ENCODE measurements around the gene NDUFB2. TPM values are rescaled to one million over a fixed set of nuclear protein-coding genes. Genes with fewer than 3 reads are reported as not detected.
"Not testable (repeated sequence)": the region's sequence is repeated elsewhere in the genome, so short reads cannot be mapped to it uniquely, and the experiment has no call there.

Gene NDUFB2
- total RNA-seq, 1 donor from 2014 or later: 161 TPM

GRCh38 chr7:140669352-140669751 is 27.2 kb upstream of the NDUFB2 start:
- H3K36me3 ChIP-seq: no peaks in the 10 kb centered on the region
- peaks cover 16% of the 10 kb centered on the region for H3K4me1 ChIP-seq
- ATAC-seq (no peak), DNase-seq (no peak)
- no peaks in the 10 kb centered on the region for H3K9me3 ChIP-seq
- H3K27ac ChIP-seq: no peak overlapping the region
- intact Hi-C loops (cut with DNase I): no loop called here
- no peak overlapping the region for H3K4me3 ChIP-seq
- H3K27me3 ChIP-seq (ENCODE audit: low read depth): no peaks in the 10 kb centered on the region
- TF ChIP-seq, protein P1, sequence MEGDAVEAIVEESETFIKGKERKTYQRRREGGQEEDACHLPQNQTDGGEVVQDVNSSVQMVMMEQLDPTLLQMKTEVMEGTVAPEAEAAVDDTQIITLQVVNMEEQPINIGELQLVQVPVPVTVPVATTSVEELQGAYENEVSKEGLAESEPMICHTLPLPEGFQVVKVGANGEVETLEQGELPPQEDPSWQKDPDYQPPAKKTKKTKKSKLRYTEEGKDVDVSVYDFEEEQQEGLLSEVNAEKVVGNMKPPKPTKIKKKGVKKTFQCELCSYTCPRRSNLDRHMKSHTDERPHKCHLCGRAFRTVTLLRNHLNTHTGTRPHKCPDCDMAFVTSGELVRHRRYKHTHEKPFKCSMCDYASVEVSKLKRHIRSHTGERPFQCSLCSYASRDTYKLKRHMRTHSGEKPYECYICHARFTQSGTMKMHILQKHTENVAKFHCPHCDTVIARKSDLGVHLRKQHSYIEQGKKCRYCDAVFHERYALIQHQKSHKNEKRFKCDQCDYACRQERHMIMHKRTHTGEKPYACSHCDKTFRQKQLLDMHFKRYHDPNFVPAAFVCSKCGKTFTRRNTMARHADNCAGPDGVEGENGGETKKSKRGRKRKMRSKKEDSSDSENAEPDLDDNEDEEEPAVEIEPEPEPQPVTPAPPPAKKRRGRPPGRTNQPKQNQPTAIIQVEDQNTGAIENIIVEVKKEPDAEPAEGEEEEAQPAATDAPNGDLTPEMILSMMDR (IDR thresholded peaks at IDR 0.05): no peak

DNA sequence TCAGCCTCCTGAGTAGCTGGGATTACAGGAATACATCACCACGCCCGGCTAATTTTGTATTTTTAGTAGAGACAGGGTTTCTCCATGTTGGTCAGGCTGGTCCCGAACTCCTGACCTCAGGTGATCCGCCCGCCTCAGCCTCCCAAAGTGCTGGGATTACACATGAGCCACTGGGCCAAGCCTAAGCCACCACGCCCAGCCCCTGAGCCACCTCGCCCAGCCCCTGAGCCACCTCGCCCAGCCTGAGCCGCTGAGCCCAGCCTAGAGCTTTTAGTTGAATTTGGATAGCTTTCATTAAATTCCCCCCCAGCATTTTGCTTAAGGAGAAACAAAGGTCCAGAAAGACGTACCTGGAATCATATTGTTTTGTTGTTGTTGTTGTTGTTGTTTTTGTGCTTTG is 26.6 kb upstream of the NDUFB2 start:
- H3K9me3 ChIP-seq; H3K27ac ChIP-seq; ATAC-seq; H3K36me3 ChIP-seq; H3K4me3 ChIP-seq; intact Hi-C loops (cut with DNase I); DNase-seq; H3K27me3 ChIP-seq (ENCODE audit: low read depth): not testable (repeated sequence)
- peaks cover 21% of the 10 kb centered on the region for H3K4me1 ChIP-seq

DNA sequence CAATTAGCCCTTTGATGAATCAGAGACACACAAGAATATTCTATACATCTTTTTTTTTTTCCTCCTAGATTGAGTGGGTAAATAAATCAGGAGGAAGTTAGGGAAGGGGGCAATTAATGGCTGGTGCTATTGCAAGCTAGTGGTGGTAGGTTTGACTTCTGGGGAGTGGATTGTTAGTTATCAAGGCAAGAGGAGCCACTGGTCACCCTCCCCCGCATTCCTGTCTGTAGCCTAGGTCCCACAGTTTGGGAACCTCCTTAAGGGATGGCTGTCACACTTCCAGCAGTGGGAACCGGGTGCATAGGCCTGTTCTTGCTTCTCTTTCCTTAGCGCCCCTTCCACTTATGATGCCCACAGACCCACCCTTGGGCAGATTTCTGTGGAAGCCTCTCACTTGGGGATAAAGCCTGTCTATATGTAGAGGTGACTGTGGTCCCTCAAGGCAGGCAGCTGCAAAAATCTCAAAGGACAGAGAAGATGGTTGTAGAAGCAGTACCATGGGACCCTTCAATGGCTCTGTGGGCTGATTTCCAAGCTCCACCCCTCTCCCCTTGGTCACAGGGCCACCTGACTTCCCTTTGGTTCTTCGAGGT is 26.1 kb upstream of the NDUFB2 start:
- Histone ChIP-seq H3K27ac (no peak overlapping the region), H3K36me3 (no peaks in the 10 kb centered on the region), H3K27me3 (ENCODE audit: low read depth) (no peaks in the 10 kb centered on the region), H3K4me3 (no peak overlapping the region), H3K4me1 (peaks cover 27% of the 10 kb centered on the region), H3K9me3 (no peaks in the 10 kb centered on the region)
- ATAC-seq (no peak), DNase-seq (no peak)
- intact Hi-C loops (cut with DNase I): no loop called here
- TF ChIP-seq, protein P1 (IDR thresholded peaks at IDR 0.05): no peak

DNA sequence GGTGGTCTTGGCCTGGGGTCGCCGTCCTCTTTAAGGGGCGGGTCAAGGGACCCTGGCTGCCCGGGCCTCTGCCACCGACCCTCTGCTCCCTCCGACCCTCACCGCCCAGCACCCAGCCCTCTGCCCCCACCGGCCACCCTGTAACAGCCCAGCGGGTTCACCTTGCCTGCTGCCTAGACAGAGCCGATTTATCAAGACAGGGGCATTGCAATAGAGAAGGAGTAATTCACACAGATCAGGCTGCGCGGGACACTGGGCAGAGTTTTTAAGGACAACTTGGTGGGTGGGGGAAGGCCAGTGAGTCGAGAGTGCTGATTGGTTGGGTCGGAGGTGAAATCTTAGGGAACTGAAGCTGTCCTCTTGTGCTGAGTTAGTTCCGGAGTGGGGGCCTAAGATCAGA is 24.5 kb upstream of the NDUFB2 start:
- Histone ChIP-seq H3K4me1 (peaks cover 37% of the 10 kb centered on the region), H3K36me3 (no peaks in the 10 kb centered on the region), H3K4me3 (peak overlapping the region; percentile 77), H3K27ac (no peak overlapping the region), H3K9me3 (no peaks in the 10 kb centered on the region), H3K27me3 (ENCODE audit: low read depth) (no peaks in the 10 kb centered on the region)
- ATAC-seq (no peak), DNase-seq (no peak)
- intact Hi-C loops (cut with DNase I): no loop called here
- TF ChIP-seq, protein P1 (IDR thresholded peaks at IDR 0.05): no peak

GRCh38 chr7:140672382-140673062 is 24.0 kb upstream of the NDUFB2 start, which contains the start of gene ADCK2:
Gene ADCK2 (plus strand): TSS chr7:140672945. CDS start chr7:140673331, 386 bp downstream.
- DNase-seq: peak; percentile 76
- peak within 1 kb of the TSS; percentile 77 for H3K4me3 ChIP-seq
- H3K27ac ChIP-seq: peak within 1 kb of the TSS; percentile 84
- peak; percentile 80 to 85 for ATAC-seq
- H3K27me3 ChIP-seq (ENCODE audit: low read depth): no peaks in the 10 kb centered on the region
- intact Hi-C loops (cut with DNase I): no loop called here
- peaks cover 37% of the 10 kb centered on the region for H3K4me1 ChIP-seq
- no peaks in the 10 kb centered on the region for H3K9me3 ChIP-seq
- no peaks in the 10 kb centered on the region for H3K36me3 ChIP-seq
- TF ChIP-seq, protein P1 (IDR thresholded peaks at IDR 0.05): no peak

All from lower lobe of right lung (tissue), 2 donors.